ENCODE results near the gene ANKRD65.
"Not testable (repeated sequence)": the region's sequence is repeated elsewhere in the genome, so short reads cannot be mapped to it uniquely, and the experiment has no call there.

ANKRD65 gene

DNA sequence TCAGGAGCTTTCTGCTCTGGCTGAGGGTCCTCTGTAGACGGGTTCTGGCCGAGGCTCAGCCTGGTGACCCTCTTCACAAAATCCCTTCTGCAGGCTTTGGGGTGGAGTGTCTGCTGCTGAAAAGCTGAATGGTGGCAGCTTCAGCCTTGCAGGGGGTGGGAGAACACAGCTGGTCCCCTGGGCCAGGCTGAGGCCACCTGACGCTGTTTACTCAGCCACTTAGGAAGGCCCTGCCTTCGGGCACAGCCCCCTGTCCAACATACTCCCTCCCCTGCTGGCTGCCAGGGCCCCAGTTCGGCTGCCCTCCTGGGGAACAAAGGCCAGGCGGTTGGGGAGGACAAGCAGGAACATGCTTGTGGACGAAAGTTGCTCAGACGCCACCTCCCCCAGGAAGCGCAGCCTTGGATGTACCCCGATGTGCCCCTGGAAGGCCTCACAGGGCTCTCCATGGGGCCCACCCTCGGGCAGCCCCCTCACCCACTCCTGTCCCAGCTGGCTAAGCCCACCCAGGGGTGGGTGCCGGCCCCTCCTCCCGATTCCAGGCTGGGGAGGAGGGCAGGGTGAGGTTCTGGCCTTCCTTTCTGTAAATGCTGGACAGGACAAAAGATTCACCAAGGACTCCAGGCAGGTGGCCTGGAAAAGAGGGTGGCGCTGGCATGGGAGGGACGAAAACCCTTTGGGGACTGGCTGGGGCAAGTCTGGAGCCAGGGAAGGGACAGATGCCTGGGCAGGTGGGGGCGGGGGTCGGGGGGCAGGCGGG is at the start of gene ANKRD65:
TSS of gene ANKRD65 (minus strand) at position 130 of the 760 bp plus-strand sequence. CDS start 271 bp downstream, outside the sequence.
- no peak for DNase-seq

DNA sequence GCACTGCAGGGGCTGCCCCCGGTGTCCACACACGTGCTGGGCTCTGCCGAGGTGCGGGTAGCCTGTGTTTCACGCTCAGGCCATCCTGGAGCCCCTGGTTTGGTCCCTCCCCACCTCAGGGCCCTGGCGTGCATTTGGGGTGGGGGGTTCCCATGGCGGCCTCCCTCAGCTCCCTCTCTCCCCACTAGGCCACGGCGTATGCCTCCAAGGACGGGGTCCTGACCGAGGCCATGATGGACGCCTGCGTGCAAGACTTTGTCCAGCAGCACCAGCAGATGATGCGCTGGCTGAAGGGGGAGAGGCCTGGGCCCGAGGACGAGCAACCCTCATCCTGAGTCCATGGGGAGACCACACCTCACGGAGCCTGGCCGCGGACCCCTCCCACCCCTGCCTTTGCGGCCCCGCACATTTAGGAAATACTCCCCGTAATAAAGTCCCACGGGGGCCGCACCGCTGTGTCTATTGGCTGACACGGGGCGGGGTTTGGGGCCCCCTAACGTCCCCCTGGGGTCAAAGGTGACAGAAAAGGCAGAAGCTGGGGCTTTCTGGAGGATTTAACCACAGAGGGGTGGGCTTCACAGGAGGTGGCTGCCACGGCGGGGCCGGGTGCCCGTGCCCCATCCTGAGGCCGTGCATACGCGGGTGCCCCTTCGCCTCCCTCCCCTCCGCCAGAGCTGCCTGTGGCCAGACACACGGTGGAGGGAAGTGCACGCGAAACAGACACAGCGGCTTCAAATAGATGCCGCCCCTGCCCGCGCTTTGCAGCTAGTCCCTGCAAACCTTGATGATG is 47.3 kb upstream of the ANKRD65 start:
- DNase-seq: not testable (repeated sequence)

GRCh38 chr1:1463312-1463711 is 42.2 kb upstream of the ANKRD65 start:
- no peak for DNase-seq

GRCh38 chr1:1462318-1462966 is 41.4 kb upstream of the ANKRD65 start:
- DNase-seq: no peak

- no peak for DNase-seq
These were observed 40.7 kb upstream of the ANKRD65 start for GRCh38 chr1:1461721-1462317.

- DNase-seq: no peak
These were observed 39.6 kb upstream of the ANKRD65 start for GRCh38 chr1:1460540-1461130.

- not testable (repeated sequence) for DNase-seq
These were observed 38.6 kb upstream of the ANKRD65 start for GRCh38 chr1:1459711-1460110.

DNA sequence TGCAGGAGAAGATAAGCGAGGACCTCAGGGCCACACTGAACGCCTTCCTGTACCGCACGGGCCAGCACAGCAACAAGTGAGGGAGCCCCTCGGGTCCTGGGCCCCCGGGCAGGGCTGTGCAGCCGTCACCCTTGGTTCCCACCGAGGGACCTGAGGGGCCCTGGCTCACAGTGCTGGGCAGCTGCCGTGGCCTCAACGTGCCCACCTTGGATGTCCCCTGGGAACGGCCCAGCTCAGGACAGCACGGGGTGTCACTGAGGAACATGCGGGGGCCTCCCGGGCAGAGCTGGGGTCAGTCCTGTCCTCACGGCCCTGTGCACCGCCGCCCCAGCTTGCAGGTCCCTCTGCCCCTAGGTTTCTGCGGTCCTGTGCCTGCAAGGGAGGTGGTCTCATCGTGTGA is 38.1 kb upstream of the ANKRD65 start:
- not testable (repeated sequence) for DNase-seq

GRCh38 chr1:1456683-1457255 is 35.7 kb upstream of the ANKRD65 start:
- not testable (repeated sequence) for DNase-seq

GRCh38 chr1:1455934-1456333 is 34.9 kb upstream of the ANKRD65 start:
- not testable (repeated sequence) for DNase-seq

DNA sequence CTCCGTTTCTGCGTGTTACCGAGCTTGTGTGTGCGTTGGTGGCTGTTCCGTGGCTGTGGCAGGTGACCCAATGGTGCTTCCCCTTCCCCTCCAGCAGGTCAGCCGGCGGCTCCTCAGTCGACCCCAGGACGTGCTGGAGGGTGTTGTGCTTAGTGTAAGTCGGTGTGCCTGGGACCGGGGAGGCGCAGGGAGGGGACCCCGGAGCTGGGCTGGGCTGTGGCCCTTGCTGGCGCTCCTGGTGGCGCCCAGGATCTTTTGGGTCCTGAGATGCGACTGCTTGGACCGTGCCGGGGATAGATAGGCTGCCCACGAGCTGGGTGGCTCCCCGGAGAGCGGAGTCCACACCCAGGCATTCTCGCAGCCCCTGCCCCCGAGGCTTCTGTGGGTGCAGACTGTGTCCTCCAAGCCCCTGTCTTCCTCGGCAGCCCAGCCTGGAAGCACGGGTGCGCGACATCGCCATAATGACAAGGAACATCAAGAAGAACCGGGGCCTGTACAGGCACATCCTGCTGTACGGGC is 34.3 kb upstream of the ANKRD65 start:
- DNase-seq: no peak

DNA sequence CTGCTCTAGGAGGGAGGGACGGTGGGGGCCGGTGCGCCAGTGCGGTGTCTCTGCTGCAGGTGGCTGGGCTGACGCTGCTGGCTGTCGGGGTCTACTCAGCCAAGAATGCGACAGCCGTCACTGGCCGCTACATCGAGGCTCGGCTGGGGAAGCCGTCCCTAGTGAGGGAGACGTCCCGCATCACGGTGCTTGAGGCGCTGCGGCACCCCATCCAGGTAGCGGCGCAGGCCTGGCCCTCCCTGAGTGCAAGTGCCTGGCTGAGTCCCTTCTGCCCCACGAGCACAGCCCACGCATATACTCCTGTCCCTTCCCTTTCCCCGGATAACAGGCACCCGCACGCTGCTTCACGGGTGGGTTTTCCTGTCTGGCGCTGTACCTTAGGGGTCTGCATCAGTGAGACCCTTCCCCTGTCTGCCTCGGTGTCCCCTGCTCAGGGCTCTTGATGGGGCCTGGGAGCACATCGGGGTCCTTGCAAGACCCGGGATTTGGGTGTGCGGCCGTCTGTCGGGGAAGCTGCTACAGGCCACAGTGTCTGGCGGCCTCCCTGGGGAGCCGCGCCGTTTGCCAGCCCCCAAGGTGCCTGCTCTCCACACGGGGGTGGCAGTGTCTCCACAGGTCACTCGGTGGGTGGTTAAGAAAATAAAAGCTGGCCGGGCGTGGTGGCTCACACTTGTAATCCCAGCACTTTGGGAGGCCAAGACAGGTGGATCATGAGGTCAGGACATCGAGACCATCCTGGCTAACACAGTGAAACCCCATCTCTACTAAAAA is 33.4 kb upstream of the ANKRD65 start:
- DNase-seq: not testable (repeated sequence)

- DNase-seq: no peak
These were observed 31.8 kb upstream of the ANKRD65 start for GRCh38 chr1:1452882-1453281.

DNA sequence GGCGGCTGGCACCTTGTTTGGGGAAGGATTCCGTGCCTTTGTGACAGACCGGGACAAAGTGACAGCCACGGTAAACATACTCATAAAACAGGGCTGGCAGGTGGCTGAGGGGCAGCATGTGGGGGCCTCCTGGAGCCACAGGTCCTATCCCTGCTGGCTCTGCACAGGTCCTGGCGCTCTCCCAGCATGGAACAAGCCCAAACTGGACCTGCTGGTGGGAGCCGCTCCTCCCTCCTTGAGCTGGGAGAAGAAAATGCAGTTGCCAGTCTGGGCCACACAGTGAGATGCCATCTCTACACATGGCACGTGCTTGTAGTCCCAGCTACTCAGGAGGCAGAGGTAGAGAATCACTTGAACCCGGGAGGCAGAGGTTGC is 31.3 kb upstream of the ANKRD65 start:
- DNase-seq: not testable (repeated sequence)

DNA sequence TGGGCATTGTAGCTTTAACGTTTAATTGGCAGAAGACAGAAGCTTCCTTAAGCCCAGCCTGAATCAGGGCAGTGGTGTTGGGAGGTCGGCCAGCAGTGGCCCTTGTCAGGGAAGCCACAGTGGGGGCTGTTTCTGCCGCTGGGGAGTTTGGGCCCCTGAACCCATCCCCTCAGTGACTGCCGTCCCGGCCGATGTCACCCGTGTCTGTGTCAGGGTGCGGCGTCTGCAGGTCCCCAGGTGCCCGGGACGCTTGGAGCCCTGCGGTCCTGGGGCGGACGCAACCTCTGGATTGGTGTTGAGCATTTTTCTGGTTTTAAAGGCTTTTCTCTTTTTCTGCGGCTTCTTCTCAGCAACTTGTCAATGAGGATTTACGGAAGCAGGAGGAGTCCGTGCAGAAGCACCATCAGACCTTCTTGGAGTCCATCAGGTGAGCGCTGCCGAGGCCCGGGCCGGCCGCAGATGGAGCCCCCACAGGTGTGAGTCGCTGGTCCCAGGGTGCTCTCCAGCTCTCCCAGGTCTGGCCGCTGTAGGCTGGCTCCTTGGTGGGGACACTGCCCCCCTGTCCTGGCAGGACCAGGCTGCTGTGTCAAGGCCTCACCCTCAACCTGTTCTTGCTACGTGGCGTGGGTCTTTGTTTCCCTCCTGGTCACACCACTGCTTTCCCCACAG is 30.8 kb upstream of the ANKRD65 start:
- DNase-seq: no peak

DNA sequence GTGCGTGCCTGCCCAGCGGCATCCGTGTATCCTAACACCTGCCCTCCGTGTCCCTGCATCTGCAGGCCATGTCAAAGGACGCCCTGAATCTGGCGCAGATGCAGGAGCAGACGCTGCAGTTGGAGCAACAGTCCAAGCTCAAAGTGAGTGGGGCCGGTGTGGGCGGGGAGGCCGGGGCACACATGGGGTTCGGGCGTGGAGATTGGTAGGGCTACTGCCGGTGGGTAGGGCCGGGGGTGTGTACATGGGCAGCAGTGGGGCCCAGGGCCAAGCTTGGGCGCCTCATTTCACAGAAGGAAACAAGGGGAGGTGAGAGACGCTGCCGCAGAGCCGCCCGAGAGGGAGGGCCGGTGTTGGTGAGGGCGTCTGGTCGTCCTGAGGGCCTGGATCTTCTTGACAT is 29.5 kb upstream of the ANKRD65 start:
- not testable (repeated sequence) for DNase-seq

- DNase-seq: no peak
These were observed 28.1 kb upstream of the ANKRD65 start, which contains the start of gene ATAD3C for GRCh38 chr1:1449099-1449739. ATAD3C (plus strand) TSS chr1:1449689; CDS start chr1:1450684, 995 bp downstream.

DNA sequence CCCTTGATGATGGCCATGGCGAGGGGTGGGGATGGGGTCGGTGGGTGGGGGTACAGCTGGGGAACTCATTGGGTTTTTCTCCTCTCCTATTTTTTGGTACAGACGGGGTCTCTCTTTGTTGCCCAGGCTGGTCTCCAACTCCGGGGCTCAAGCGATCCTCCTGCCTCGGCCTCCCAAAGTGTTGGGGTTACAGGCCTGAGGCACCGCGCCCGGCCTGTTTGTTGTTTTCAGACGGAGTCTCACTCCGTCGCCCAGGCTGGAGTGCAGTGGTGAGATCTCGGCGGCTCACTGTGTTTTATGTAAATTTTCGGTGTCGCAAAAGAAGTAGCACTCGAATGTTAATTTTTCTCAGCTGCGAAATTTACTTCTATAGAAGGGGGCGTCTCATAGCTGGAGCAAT is 25.6 kb upstream of the ANKRD65 start:
- DNase-seq: not testable (repeated sequence)

DNA sequence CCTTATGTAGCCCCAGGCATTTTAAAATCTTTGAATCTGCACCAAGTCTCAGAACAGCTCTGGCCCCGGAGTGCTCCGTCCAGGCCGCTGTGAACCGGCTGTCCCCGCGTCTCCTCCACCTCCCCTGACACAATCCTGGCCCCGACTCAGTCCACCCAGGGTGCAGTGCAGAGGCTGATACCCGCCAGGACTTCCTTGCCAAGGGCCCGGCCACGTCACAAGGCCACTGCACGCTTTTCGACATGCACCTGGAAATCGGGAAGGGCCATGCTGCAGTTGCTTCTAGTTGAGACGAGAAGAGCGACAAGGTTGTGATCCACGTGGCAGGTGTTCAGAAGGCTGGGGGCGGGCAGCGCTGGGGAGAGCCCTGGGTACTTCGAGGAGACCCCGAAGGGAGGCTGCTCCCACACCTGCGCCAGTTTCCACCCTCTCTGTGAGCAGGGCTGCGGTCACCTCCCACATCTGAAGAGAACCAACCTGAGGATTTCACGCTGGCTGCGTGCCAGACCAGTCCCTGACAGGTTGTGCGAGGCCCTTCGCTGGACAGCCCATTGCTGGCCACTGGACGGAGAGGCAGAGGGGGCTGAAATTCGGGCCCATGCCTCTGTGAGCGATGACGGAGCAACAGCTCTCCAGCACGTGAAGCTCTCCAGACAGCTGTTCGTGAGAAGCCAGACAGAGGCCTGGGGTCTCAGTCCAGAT is 21.1 kb upstream of the ANKRD65 start:
- DNase-seq: no peak

Measured in suppressor macrophage treated with lipopolysaccharide for 4 hours (primary cell).